Kidney (tissue), 14 donors: ENCODE data around the gene C11orf71. TPM values are rescaled to one million over a fixed set of nuclear protein-coding genes. Genes with fewer than 3 reads are reported as not detected.
A peak's percentile ranks its signal among the peaks of the same experiment; 100 is the strongest.

Experiments
- DNase-seq, 5 donors: peaks; one replicate each; pipeline ENCODE4 v3.0.0-alpha.2; 2013 to 2020
- FAIRE-seq: peaks from 2 replicates; lab custom pipeline; 2012; peaks lifted over from hg19 to GRCh38; lab: Jason Lieb, UNC
- H3K27ac ChIP-seq, 2 donors: one replicate each; pipeline ENCODE4 v1.7.0; 2013; ENCODE audit warnings: low read depth in 2 of 2, low read length in 2 of 2, inconsistent platforms in 1 of 2
- H3K27me3 ChIP-seq: one replicate; pipeline ENCODE4 v1.7.1; 2013; ENCODE audit warnings: low read length, inconsistent platforms; ENCODE audit not compliant: control insufficient read depth, insufficient read depth
- H3K36me3 ChIP-seq, 3 donors: one replicate each; pipeline versions ENCODE4 v1.7.0 to v1.7.1; 2013; ENCODE audit warnings: low read length in 3 of 3, control low read depth in 1 of 3, inconsistent platforms in 1 of 3; ENCODE audit not compliant: insufficient read depth in 3 of 3, control insufficient read depth in 2 of 3
- H3K4me1 ChIP-seq, 3 donors: one replicate each; pipeline versions ENCODE4 v1.7.0 to v1.7.1; 2013; ENCODE audit warnings: low read length in 3 of 3, inconsistent platforms in 1 of 3, low read depth in 1 of 3; ENCODE audit not compliant: control insufficient read depth in 2 of 3, insufficient read depth in 2 of 3
- H3K4me3 ChIP-seq, 3 donors: one replicate each; pipeline versions ENCODE4 v1.7.0 to v1.8.1; 2013; ENCODE audit warnings: low read length in 3 of 3, control low read depth in 1 of 3, inconsistent platforms in 1 of 3
- H3K9ac ChIP-seq, 3 donors: one replicate each; pipeline versions ENCODE4 v1.7.0 to v1.7.1; 2013; ENCODE audit warnings: low read length in 3 of 3, control low read depth in 1 of 3, inconsistent platforms in 1 of 3
- H3K9me3 ChIP-seq, 3 donors: one replicate each; pipeline versions ENCODE4 v1.7.0 to v1.7.1; 2013; ENCODE audit warnings: low read length in 3 of 3, control low read depth in 1 of 3, inconsistent platforms in 1 of 3; ENCODE audit not compliant: control insufficient read depth in 2 of 3, insufficient read depth in 1 of 3
- intact Hi-C: fragments of 100-400 bp; cut with DNase I; formaldehyde crosslinking; loops from one replicate; pipeline ENCODE4 v1.11.1; 2022
- polyA plus RNA-seq: library from polyadenylated mRNA; stranded (reverse); fragments of 350-450 nt; fragmentation: Illumina TruSeq; extraction: RNeasy Lipid Tissue Mini Kit (QIAGEN cat#74804); gene quantifications from one replicate; pipeline ENCODE4 v1.2.3, GENCODE V29; 2014; ENCODE audit warnings: low read depth, low replicate concordance; ENCODE audit not compliant: insufficient read depth
- total RNA-seq: library from RNA; stranded (reverse); fragmentation: NEBNext Ultra II Directional; extraction: Animal tissue kit (Norgen Biotek cat#: 25700); gene quantifications from one replicate; pipeline ENCODE4 v1.2.1, GENCODE V29; 2021
- TF ChIP-seq, protein P1 (sequence below): IDR thresholded peaks from 3 replicates; pipeline ENCODE4 v1.5.1; 2012; ENCODE audit warnings: mild to moderate bottlenecking, moderate library complexity, borderline replicate concordance; ENCODE audit not compliant: insufficient read depth; ENCODE audit errors: extremely low read depth
- donor health status: control.
- donor health status: control.
- donor health status: control.
- donor health status: control.
- donor health status: control.
- donor health status: DM: yes; HTN: yes; CAD: no.
- donor health status: Normal renal cell carcinoma (clear cell type).

Gene C11orf71
- total and polyA plus RNA-seq, 2 donors from 2014 or later, result 12.3 to 21.2 TPM

DNA sequence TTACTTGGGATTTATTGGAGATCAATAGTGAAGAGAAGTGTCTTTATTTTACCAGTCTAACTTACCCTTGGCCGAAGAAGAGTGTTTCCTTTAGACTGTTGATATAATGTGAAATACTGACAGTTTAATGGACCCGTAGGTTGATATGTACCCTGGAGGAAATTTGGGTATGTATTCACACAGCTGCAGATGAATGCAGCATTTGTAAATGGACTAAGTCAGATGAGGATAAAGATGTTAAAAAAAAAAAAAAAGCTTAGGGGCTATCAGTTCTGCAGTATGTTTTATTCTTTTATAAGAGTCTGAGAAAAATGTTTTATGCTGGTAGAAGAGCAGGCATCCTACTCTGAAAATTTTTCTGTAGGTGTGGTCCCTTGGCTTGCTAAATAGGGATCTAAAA lies 41.6 kb upstream of the C11orf71 start:
- no peak overlapping the region for H3K9ac ChIP-seq
- TF ChIP-seq, protein P1, sequence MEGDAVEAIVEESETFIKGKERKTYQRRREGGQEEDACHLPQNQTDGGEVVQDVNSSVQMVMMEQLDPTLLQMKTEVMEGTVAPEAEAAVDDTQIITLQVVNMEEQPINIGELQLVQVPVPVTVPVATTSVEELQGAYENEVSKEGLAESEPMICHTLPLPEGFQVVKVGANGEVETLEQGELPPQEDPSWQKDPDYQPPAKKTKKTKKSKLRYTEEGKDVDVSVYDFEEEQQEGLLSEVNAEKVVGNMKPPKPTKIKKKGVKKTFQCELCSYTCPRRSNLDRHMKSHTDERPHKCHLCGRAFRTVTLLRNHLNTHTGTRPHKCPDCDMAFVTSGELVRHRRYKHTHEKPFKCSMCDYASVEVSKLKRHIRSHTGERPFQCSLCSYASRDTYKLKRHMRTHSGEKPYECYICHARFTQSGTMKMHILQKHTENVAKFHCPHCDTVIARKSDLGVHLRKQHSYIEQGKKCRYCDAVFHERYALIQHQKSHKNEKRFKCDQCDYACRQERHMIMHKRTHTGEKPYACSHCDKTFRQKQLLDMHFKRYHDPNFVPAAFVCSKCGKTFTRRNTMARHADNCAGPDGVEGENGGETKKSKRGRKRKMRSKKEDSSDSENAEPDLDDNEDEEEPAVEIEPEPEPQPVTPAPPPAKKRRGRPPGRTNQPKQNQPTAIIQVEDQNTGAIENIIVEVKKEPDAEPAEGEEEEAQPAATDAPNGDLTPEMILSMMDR, result no peak
- no peak overlapping the region for H3K4me3 ChIP-seq
- FAIRE-seq (no peak), DNase-seq (no peak)
- no peak overlapping the region for H3K27ac ChIP-seq
- no peaks in the 10 kb centered on the region for H3K9me3 ChIP-seq
- peaks cover 0 to 3% (median 0%) of the 10 kb centered on the region in 3 donors for H3K36me3 ChIP-seq
- H3K27me3 ChIP-seq, result no peaks in the 10 kb centered on the region
- intact Hi-C loops, result no loop called here
- H3K4me1 ChIP-seq, result peaks cover 0 to 25% (median 10%) of the 10 kb centered on the region in 3 donors

DNA sequence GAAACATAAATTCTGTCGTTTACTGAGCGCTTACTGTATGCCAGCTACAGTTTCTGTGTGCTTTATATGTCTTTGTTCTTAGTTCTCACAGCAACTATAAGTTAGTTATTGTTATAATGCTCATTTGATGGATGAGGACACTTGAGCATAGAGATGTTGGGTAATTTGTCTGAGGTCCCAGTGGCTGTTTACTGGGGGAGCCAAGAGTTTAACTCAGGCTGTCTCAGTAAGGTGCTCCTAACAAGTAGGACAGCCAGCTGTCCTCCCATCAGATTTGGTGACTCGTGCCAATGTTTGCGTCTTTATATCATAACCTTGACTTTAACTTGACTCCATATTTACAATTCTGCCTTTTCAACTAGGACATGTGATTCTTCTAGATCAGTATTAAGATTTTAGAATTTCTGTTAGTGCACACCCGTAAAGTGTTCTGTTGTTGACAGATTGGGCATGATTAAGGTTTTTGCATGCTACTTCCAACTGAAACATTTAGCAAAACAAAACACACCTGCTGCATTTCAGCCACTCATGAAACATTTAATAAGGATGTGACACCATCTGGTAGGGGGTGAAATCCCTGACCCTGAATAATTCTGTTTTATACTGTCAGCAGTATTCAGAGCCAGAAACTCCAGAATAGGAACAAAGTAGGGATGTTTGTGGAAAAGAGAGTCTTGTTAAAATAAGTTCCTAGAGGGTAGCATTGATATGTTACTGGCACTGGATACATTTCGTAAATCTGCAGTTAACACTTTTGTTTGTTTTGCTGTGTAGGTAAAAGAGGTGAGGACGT lies 40.9 kb upstream of the C11orf71 start:
- peak in 2 of 5 donors; percentile 10 to 20 for DNase-seq
- intact Hi-C loops, result no loop called here
- Histone ChIP-seq H3K36me3 (peaks cover 0 to under 1% (median 0%) of the 10 kb centered on the region in 3 donors), H3K4me1 (peaks cover 0 to 25% (median 10%) of the 10 kb centered on the region in 3 donors), H3K9ac (peak overlapping the region in 1 of 3 donors; percentile 7), H3K27me3 (no peaks in the 10 kb centered on the region), H3K9me3 (no peaks in the 10 kb centered on the region), H3K27ac (no peak overlapping the region), H3K4me3 (peak overlapping the region in 2 of 3 donors; percentile 85 to 96)
- FAIRE-seq, result no peak
- TF ChIP-seq, protein P1, result no peak

DNA sequence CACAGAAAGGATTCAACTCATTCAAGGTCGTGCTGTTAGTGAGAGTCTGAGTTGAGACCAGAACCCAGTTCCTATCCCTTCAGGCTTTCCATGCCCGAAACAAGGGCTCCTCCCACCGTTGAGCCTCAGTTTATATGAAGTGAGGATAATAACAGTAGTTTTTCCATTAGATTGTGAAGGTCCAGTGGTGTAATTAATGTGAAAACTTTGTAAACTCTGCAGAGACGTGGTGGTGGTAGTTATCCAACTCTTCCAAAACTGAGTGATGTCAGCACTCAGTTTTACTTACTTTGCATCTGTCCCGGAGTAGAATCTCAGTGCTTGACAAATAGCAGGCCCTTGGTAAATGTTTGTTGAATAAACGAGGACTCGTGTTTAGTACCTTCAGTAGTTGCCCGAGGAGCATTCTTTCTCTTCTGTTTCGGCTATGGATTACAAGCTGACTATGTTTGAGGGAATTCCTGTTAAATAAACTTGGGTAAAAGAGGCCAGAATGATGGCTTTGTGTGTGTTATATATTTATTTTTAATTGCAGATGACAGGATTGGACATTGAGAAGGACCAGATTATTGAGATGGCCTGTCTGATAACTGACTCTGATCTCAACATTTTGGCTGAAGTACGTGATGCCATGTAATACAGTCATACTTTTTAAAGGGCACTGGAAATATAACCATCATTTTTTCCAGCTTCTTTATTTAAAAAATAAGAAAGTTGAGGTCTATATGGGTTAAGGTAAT lies 40.0 kb upstream of the C11orf71 start:
- Histone ChIP-seq H3K36me3 (no peaks in the 10 kb centered on the region), H3K4me1 (peaks cover 0 to 25% (median 10%) of the 10 kb centered on the region in 3 donors), H3K27me3 (no peaks in the 10 kb centered on the region), H3K27ac (peak overlapping the region; percentile 71 to 87), H3K9ac (peak overlapping the region; percentile 83 to 96 (median 85)), H3K9me3 (no peaks in the 10 kb centered on the region), H3K4me3 (peak overlapping the region; percentile 85 to 96 (median 86))
- TF ChIP-seq, protein P1, result no peak
- FAIRE-seq (no peak), DNase-seq (peak in 1 of 5 donors; percentile 34)
- intact Hi-C loops, result no loop called here
